ENCODE measurements around the gene FUT7.

Gene FUT7

DNA sequence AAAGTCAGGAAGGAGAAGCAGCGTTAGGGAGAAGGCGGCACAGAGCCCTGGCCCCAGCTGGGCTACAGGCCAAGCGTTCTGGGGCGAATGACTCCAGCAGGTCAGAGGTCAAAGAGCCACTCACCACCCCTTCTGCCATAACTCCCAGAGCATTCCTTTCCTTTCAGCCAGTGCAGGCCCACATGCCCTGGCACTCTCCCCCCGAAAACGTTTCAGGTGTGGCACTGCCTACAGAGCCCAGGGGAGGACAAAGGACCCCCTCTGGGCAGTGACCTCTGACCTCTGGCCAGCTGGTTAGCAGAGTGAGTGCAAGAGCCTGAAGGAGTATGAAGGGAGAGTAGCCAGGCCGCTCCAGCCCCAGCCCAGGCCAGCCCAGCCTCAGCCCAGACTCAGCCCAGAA lies 8.7 kb downstream of the FUT7 start:
- TF ChIP-seq, protein P1, sequence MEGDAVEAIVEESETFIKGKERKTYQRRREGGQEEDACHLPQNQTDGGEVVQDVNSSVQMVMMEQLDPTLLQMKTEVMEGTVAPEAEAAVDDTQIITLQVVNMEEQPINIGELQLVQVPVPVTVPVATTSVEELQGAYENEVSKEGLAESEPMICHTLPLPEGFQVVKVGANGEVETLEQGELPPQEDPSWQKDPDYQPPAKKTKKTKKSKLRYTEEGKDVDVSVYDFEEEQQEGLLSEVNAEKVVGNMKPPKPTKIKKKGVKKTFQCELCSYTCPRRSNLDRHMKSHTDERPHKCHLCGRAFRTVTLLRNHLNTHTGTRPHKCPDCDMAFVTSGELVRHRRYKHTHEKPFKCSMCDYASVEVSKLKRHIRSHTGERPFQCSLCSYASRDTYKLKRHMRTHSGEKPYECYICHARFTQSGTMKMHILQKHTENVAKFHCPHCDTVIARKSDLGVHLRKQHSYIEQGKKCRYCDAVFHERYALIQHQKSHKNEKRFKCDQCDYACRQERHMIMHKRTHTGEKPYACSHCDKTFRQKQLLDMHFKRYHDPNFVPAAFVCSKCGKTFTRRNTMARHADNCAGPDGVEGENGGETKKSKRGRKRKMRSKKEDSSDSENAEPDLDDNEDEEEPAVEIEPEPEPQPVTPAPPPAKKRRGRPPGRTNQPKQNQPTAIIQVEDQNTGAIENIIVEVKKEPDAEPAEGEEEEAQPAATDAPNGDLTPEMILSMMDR (IDR thresholded peaks at IDR 0.05; ENCODE audit: borderline replicate concordance, insufficient read depth, low read depth, low read length), result no peak

GRCh38 chr9:137022662-137023008 lies 9.3 kb downstream of the FUT7 start:
- TF ChIP-seq, protein P1 (IDR thresholded peaks at IDR 0.05; ENCODE audit: borderline replicate concordance, insufficient read depth, low read depth, low read length), result no peak
- no peak overlapping the region for H3K4me3 ChIP-seq (ENCODE audit: low read depth, low read length)

More for the DNA sequence above, 8.7 kb downstream of the FUT7 start:
- no peak overlapping the region for H3K4me3 ChIP-seq (ENCODE audit: low read depth, low read length)

DNA sequence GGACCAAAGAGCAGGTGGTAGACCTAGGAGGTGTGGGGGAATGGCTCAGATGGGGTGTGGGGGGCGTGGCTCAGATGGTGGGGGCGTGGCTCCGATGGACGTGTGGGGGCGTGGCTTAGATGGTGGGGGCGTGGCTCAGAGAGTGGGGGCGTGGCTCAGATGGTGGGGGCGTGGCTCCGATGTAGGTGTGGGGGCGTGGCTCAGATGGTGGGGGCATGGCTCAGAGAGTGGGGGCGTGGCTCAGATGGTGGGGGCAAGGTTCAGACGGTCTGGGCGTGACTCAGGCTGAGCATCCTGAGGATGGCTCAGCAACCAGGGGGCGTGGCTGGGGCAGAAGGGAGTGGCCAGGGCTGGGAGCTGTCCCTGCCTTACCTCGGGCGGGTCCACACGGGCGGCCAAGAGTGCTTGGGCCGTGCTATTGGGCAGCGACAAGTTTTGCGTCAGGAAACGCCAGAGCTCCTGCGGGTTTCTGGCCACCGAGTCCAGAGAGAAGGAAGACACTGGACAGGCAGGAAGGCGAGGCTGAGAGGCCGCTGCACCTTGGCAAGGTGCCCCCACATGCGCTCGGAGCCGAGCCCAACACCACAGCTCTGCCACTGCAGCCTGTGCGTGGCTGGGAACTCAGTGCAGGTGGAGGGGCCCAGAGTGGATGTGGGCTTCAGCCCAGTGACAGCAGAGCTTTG lies 9.8 kb downstream of the FUT7 start:
- TF ChIP-seq, protein P1 (IDR thresholded peaks at IDR 0.05; ENCODE audit: borderline replicate concordance, insufficient read depth, low read depth, low read length), result no peak

GRCh38 chr9:137021568-137021978 lies 10.3 kb downstream of the FUT7 start:
- H3K4me3 ChIP-seq (ENCODE audit: low read depth, low read length), result no peak overlapping the region
- TF ChIP-seq, protein P1 (IDR thresholded peaks at IDR 0.05; ENCODE audit: borderline replicate concordance, insufficient read depth, low read depth, low read length), result no peak

More for the DNA sequence above, 9.8 kb downstream of the FUT7 start:
- no peak overlapping the region for H3K4me3 ChIP-seq (ENCODE audit: low read depth, low read length)

GRCh38 chr9:137020771-137021567 lies 10.9 kb downstream of the FUT7 start:
- H3K4me3 ChIP-seq (ENCODE audit: low read depth, low read length), result no peak overlapping the region
- TF ChIP-seq, protein P1 (IDR thresholded peaks at IDR 0.05; ENCODE audit: borderline replicate concordance, insufficient read depth, low read depth, low read length), result no peak

GRCh38 chr9:137019891-137020683 lies 11.8 kb downstream of the FUT7 start:
- TF ChIP-seq, protein P1 (IDR thresholded peaks at IDR 0.05; ENCODE audit: borderline replicate concordance, insufficient read depth, low read depth, low read length), result no peak
- no peak overlapping the region for H3K4me3 ChIP-seq (ENCODE audit: low read depth, low read length)
